Hepatocyte (in vitro differentiated cells): Measurements from ENCODE around the gene PPP1R1C.

ENCODE experiments used
- EZH2 ChIP-seq: fragments of 200-600 bp; sonication (generic); IDR thresholded peaks from 2 replicates; pipeline ENCODE4 v1.6.1; 2016; ENCODE audit warnings: antibody characterized with exemption, mild to moderate bottlenecking, borderline replicate concordance
- EZH2phosphoT487 ChIP-seq: fragments of 200-600 bp; sonication (generic); IDR thresholded peaks from one replicate; pipeline ENCODE4 v1.6.1; 2018; ENCODE audit warnings: antibody characterized with exemption, mild to moderate bottlenecking, low read depth, moderate library complexity; ENCODE audit not compliant: unreplicated experiment, severe bottlenecking
- TF ChIP-seq, protein P1 (sequence below): fragments of 200-600 bp; sonication (generic); IDR thresholded peaks from 2 replicates; pipeline ENCODE4 v1.5.1; 2016; ENCODE audit warnings: antibody characterized with exemption, mild to moderate bottlenecking; ENCODE audit not compliant: poor library complexity

- TF ChIP-seq EZH2phosphoT487 (no peak), EZH2 (no peak)
- TF ChIP-seq, protein P1, sequence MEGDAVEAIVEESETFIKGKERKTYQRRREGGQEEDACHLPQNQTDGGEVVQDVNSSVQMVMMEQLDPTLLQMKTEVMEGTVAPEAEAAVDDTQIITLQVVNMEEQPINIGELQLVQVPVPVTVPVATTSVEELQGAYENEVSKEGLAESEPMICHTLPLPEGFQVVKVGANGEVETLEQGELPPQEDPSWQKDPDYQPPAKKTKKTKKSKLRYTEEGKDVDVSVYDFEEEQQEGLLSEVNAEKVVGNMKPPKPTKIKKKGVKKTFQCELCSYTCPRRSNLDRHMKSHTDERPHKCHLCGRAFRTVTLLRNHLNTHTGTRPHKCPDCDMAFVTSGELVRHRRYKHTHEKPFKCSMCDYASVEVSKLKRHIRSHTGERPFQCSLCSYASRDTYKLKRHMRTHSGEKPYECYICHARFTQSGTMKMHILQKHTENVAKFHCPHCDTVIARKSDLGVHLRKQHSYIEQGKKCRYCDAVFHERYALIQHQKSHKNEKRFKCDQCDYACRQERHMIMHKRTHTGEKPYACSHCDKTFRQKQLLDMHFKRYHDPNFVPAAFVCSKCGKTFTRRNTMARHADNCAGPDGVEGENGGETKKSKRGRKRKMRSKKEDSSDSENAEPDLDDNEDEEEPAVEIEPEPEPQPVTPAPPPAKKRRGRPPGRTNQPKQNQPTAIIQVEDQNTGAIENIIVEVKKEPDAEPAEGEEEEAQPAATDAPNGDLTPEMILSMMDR, result no peak
Measured at GRCh38 chr2:182015334-182016109, 29.9 kb downstream of the PPP1R1C start.
